HG03196 (cell line): ENCODE data around the gene PI4KA.

Source experiments
- ATAC-seq: cut with Tn5 transposase; IDR thresholded peaks from one replicate; pipeline ENCODE4 v1.9.1; 2021; ENCODE audit not compliant: unreplicated experiment

The PI4KA gene

GRCh38 chr22:20794650-20795413 is 63.8 kb downstream of the PI4KA start:
- ATAC-seq: no peak

GRCh38 chr22:20793748-20794649 is 64.6 kb downstream of the PI4KA start:
- no peak for ATAC-seq

- ATAC-seq: no peak
Observed at GRCh38 chr22:20792966-20793728, 65.5 kb downstream of the PI4KA start.

GRCh38 chr22:20792221-20792965 is 66.2 kb downstream of the PI4KA start:
- ATAC-seq: no peak

GRCh38 chr22:20788627-20789344 is 69.8 kb downstream of the PI4KA start:
- no peak for ATAC-seq

GRCh38 chr22:20787746-20788626 is 70.6 kb downstream of the PI4KA start:
- ATAC-seq: no peak

GRCh38 chr22:20787223-20787622 is 71.4 kb downstream of the PI4KA start:
- ATAC-seq: no peak

GRCh38 chr22:20786536-20786979 is 72.1 kb downstream of the PI4KA start:
- ATAC-seq: no peak

GRCh38 chr22:20786048-20786447 is 72.6 kb downstream of the PI4KA start:
- ATAC-seq: no peak

- ATAC-seq: no peak
Observed at GRCh38 chr22:20785415-20785814, 73.2 kb downstream of the PI4KA start.

- ATAC-seq: no peak
Observed at GRCh38 chr22:20783844-20784723, 74.5 kb downstream of the PI4KA start.

GRCh38 chr22:20783300-20783673 is 75.3 kb downstream of the PI4KA start:
- ATAC-seq: no peak

- ATAC-seq: no peak
Observed at GRCh38 chr22:20782596-20783299, 75.9 kb downstream of the PI4KA start.

- no peak for ATAC-seq
Observed at GRCh38 chr22:20782083-20782482, 76.5 kb downstream of the PI4KA start.

GRCh38 chr22:20781272-20781990 is 77.2 kb downstream of the PI4KA start:
- no peak for ATAC-seq

- no peak for ATAC-seq
Observed at GRCh38 chr22:20779818-20780158, 78.8 kb downstream of the PI4KA start.
